Stimulated activated CD4-positive, alpha-beta T cell treated with anti-CD3 and anti-CD28 coated beads, Interleukin-4, amount 100 ng/mL, for 4 hours (primary cell): Measurements from ENCODE around the gene BLMH.
"Not testable (repeated sequence)": the region's sequence is repeated elsewhere in the genome, so short reads cannot be mapped to it uniquely, and the experiment has no call there.

ENCODE experiments used
- DNase-seq, 2 experiments: peaks; one replicate each; pipeline ENCODE4 v3.0.0-alpha.2; 2020

BLMH gene

GRCh38 chr17:30225919-30226553 is 65.7 kb downstream of the BLMH start:
- DNase-seq: no peak

- no peak for DNase-seq
These were observed 66.6 kb downstream of the BLMH start for GRCh38 chr17:30225112-30225511.

GRCh38 chr17:30224419-30224960 is 67.3 kb downstream of the BLMH start:
- DNase-seq: no peak

- no peak for DNase-seq
These were observed 69.0 kb downstream of the BLMH start for GRCh38 chr17:30222721-30223175.

- DNase-seq: no peak
These were observed 69.5 kb downstream of the BLMH start for GRCh38 chr17:30222251-30222650.

- no peak for DNase-seq
These were observed 70.4 kb downstream of the BLMH start for GRCh38 chr17:30221346-30221745.

GRCh38 chr17:30220414-30220813 is 71.3 kb downstream of the BLMH start:
- no peak for DNase-seq

- no peak for DNase-seq
These were observed 71.9 kb downstream of the BLMH start for GRCh38 chr17:30219833-30220232.

- no peak for DNase-seq
These were observed 72.4 kb downstream of the BLMH start for GRCh38 chr17:30219315-30219714.

- DNase-seq: no peak
These were observed 72.9 kb downstream of the BLMH start for GRCh38 chr17:30218799-30219198.

GRCh38 chr17:30217746-30218245 is 73.9 kb downstream of the BLMH start:
- DNase-seq: no peak

- DNase-seq: no peak
These were observed 74.7 kb downstream of the BLMH start for GRCh38 chr17:30217054-30217453.

- DNase-seq: no peak
These were observed 79.0 kb downstream of the BLMH start for GRCh38 chr17:30212750-30213149.

GRCh38 chr17:30211371-30211770 is 80.4 kb downstream of the BLMH start:
- DNase-seq: no peak

- no peak for DNase-seq
These were observed 80.8 kb downstream of the BLMH start for GRCh38 chr17:30210901-30211300.

GRCh38 chr17:30210366-30210765 is 81.4 kb downstream of the BLMH start:
- no peak for DNase-seq

GRCh38 chr17:30209930-30210329 is 81.8 kb downstream of the BLMH start:
- no peak for DNase-seq

- no peak for DNase-seq
These were observed 83.5 kb downstream of the BLMH start for GRCh38 chr17:30208214-30208613.

- DNase-seq: no peak
These were observed 84.1 kb downstream of the BLMH start for GRCh38 chr17:30207655-30208054.

GRCh38 chr17:30203471-30203981 is 88.2 kb downstream of the BLMH start:
- no peak for DNase-seq

GRCh38 chr17:30200656-30201055 is 91.1 kb downstream of the BLMH start:
- DNase-seq: not testable (repeated sequence)

- no peak for DNase-seq
These were observed 91.6 kb downstream of the BLMH start for GRCh38 chr17:30200106-30200505.

- no peak for DNase-seq
These were observed 92.1 kb downstream of the BLMH start for GRCh38 chr17:30199600-30199999.
